DMS114 treated with DMSO at 0.1 percent for 48 hours (cell line): ENCODE results near the gene INSR.

Experiments used
- DNase-seq: peaks from one replicate; lab custom pipeline; 2025; ENCODE audit not compliant: unreplicated experiment; lab: John Stamatoyannopoulos, UW

INSR gene

DNA sequence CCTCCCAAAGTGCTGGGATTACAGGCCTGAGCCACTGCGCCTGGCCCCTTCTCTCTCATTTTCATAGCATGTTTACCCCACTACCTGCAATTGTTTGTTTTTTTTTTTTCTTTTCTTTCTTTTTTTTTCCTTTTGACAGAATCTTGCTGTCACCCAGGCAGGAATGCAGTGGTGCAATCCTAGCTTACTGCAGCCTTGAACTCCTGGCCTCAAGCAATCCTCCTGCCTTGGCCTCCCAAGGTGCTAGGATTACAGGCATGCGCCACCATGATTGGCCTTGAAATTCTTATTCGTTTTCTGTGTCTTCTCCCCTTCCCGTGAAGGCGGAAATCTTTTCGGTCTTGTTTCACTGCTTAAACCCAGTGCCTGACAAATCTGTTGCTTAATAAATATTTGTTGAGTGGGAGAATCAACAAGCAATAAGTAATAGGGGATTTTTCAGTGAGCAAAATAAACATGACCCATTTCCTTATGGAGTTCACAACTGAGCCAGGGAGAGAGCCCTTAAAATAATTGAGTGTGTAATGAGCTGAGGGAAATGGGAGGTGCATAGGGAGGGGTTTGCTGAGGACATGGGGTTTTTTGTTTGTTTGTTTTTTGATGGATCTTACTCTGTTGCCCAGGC lies 1.8 kb upstream of the INSR start:
- no peak for DNase-seq

DNA sequence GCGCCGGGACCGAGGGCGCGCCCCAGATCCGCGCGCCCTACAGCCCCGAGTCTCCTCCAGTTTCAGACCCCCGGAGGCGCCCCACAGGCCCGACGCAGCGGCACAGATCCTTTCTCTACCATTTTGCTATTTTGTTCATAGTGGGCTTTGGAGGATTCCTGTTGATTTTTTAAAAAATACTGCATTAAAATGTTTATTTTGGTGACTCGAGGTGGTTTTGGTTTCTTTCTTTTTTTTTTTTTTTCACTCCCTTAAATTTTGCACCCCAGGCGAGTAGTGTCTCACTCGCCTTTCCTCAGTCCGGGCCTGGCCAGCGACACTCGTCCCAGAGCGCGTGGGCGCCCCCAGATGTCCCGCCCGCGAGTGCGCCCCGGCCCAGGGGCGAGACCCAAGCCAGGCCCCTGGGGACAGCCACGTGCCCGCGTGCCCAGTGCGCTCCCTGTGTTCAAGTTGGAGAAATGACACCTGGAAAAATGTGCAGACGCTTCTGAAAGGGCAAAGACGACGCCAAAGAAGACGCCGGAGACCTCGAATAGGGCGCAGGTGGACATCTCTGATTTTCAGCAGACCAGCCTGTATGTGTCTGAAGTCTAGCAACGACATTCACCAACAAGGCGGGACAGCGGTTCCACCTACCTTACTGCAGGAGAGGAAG lies 471 bp upstream of the INSR start:
- peak; percentile 33 for DNase-seq

DNA sequence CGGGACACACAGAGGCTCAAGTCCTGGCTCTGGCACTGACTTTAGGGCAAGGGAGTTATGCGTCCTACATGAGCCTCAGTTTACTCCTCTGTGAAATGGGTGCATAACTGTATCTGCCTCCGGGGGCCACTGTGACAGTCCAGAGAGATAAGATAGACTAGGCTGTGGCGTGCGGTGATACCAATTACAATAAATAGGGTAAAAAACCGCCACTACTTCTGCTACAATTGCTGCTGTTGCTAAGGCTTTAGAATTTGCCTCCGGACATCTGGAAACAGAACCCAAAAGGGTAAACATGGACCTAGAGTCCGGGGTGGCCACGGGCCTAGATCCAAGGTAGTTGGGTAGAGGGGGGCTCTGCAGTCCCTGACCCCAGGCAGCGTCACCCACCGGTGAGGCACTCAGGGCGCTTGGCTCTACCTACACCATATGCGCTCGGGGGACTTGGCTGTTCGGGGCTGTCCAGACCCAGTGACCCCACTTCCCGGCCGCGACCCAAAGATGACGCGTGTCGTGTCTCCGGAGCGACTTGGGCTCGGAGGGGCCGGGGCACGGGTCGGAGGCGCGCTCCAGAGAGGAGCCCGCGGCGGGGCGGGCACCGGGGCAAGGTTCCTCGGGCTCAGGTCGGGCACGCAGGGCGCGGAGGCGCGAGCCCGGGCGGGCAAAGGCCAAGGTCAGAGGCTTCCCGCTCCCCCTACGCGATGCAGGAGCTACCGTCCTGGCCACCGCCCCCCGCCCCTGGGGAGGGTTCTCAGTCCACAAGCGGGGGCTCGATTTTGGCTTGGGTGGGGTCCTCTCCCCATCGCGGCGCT lies 1.1 kb downstream of the INSR start:
- DNase-seq: no peak

DNA sequence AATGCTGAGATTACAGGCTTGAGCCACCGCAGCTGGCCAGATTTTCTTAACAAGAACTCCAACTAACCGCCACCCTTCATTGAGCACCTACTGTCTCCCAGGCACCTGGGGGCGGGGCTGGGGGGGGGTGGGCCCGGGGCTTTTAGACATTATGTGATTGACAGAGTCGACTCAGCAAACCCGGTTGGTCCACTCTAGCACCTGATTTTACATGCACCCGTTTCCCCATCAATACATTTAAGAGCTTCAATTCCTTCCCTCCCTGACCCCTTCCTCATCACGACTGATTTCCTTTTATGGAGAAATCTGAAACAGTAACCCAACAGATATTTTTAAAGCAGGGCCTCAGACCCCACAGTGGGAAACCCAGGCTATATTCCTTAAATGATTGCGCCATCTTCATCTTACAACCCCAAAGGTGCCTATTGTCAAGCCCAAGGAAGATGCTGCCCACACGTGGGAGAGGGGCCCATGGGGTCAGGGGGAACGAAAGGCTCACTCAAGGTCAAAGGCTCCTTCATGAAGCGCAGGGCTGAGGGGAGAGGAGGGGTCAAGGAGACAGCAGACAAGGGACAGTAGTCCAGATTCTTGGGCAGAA lies 1.8 kb downstream of the INSR start:
- no peak for DNase-seq

DNA sequence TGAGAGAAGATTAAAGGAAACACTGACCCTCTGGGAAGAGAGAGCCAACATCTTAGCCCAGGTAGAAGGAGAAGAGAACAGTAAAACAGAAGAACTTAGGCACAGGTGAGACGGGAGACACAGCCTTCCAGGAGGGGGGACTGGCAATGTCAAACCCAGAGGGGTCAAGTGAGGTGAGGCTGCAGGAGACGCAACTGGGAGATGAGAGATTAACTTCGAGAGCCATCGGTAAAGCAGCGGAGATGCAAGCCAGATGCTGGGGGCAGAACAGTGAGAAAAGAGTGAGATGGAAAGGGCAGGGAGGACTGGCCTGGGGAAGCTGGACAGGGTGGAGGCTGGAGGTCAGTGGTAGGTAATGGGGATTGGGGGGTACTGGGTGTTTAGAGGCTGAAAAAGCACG lies 5.2 kb downstream of the INSR start:
- no peak for DNase-seq

DNA sequence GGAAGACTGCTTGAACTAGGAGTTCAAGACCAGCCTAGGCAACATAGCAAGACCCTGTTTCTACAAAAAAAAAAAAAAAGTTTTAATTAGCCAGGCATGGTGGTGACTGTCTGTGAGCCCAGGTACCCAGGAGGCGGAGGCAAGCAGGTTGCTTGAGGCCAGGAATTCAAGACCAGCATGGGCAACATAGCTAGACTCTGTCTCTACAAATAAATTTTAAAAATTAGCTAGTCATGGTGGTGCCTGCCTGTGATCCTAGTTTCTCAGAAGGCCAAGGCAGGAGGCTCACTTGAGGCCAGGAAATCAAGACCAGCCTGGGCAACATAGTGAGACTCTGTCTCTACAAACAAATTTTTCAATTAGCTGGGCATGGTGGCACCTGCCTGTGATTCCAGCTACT lies 6.1 kb downstream of the INSR start:
- no peak for DNase-seq

DNA sequence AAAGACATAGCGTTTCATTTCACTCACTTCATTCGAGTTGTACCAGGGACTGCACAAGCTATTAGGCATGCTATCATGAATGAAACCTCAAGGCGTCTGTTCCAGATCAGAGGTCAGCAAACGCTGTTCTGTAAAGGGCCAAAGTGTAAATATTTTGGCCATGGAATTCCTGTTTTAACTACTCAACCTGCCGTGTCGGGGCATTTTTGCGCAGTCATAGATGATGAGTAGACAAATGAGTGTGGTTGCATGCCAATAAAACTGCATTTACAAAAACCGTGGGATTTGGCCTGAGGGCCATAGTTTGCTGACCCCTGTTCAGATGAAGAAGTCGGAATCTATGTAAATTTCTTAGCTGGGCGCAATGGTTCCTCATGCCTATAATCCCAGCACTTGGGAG lies 6.5 kb downstream of the INSR start:
- no peak for DNase-seq

DNA sequence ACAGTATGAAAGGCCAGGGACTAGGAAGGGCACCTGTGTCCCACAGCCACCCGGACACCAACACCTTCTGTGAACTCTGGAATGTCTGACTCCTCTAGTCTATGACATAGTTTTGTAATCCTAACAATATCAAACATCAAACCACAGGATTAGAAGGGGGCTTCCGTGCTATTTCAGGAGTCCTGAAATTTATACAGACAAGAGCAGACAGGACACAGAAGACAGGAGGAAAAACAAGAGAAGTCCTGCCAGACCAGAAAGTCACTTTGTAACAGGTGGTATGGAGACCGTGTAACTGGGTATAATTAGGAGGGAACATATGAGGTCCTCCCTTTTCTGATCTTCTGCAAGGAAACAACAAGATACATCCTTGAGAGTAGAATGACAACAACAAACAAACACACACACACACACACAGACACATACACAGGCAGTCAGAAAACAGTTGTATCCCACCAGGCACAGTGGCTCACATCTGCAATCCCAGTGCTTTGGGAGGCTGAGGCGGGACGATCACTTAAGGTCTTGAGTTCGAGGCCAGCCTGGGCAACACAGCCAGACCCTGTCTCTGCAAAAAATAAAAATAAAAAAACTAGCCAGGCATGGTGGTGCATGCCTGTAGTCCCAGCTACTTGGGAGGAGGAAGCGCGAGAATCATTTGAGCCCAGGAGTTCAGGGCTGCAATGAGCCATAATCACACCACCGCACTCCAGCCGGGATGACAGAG lies 13.1 kb downstream of the INSR start:
- DNase-seq: no peak

DNA sequence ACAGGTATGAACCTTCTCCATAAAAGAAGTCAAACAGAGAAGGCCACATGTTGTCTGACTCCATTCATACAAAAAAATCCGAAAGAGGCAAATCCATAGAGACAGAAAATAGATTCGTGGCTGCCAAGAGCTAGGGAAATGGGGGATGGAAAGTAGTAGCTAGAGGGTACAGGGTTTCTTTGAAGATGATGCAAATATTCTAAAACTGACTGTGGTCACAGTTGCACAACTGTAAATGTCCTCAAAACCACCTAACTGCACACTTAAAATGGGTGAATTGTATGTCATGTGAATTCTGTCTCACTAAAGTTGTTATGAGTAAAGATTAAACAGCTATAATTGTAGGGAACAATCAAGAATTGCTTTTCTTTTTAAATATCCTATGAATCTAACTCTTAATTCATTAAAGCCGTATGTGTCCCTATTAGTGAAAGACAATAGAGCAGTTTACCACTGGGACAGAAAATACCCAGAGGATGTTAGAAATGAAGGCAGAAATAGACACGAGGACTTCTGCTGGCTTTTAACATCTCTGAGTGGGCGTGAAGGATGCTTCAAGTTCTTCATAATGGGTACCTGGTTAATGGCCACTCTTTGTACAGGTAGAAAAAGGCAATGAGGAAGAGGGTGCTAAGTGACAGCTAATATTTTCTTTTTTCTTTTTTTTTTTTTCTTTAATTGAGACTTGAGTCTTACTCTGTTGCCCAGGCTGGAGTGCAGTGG lies 21.2 kb downstream of the INSR start:
- no peak for DNase-seq

DNA sequence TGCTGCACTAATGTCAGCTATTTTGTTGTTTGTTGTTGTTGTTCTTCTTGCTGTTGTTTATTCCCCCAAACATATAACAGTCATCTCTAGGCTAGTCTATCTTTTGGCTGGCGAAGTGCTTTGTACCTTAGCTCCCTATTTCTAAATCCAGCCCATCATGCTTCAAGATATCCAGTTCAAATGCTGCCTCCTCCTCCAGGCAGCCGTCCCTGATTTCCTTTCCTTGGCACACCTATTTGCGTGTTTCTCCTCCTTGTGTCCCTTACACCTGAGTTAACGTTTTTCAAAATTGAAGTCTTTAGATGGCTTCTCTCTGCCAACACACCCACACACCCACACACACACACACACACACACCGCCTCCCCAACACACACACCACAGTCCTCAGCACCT lies 25.5 kb downstream of the INSR start:
- no peak for DNase-seq

DNA sequence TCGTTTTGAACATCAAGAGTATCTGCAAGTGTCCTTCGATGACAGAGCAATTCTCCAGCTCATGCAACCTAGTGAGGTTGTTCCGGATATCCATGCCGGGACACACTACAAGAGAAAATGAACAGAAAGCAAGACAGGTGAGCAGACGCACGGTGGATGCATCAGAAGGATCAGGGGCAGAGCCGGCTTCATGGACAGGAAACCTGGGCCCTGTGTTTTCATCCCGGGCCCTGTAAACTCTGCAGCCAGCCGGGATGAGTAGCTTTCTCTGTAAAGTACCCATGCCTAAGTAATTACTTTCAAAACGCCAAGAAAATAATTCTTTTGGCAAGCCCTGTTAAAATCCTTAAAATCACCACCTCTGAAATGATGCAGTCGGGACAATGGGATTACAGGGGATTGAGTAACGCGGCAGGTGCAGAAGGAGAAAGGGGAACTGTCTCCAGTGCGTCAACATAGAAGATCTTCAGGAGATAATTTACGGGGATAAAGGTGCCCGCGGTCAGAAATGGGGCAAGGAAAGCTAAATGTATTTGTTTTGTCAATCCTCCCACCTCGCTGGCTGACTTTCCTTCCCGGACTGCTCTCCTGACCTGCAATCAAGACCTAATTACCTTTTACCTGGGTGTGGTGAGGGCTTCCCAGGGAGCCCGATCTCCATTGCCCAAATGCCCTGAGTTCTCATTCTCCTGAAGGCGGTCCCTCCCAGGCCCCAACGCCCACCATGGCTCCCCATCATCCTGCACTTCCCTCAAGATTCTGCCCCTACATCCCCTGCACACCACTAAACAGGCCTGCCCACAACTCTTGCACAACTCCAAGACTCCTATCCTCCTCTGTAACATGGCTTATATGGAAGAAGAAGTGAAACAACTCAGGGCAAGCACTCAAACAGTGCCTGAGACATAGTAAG lies 26.2 kb downstream of the INSR start:
- no peak for DNase-seq

DNA sequence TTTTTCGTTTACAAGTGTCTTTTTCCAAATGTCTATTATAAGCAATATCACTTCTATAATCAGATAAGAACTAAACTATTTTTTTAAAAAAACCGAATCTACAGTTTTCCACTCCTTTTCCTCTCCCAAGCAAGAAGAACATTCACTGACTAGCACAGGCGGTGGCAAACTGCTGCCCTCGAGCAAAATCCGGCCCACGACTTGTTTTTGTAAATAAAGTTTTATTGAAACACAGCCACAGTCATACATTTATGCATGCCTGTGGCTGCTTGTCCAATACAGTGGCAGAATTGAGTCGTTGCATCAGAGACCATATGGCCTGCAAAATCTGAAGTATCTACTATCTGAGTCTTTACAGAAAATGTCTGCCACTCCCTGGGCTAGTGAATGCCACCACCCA lies 27.4 kb downstream of the INSR start:
- no peak for DNase-seq

DNA sequence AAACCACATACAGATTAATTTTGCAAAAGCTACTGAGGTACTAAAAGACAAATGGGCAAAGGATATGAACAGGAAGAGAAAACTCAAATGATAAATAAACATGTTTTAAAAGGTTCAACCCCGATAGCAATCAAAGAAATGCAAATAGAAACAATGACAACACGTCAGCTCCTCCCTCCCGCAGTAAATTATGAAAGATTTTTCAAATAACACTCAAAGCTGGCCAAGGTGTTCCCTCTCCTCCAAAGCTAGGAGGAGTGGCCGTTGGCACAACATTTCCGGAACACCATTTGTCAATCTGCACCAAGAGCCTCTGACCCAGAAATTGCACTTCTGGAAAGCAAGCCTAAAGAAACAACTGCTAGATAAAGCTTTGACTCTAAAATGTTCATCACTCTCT lies 28.3 kb downstream of the INSR start:
- no peak for DNase-seq

DNA sequence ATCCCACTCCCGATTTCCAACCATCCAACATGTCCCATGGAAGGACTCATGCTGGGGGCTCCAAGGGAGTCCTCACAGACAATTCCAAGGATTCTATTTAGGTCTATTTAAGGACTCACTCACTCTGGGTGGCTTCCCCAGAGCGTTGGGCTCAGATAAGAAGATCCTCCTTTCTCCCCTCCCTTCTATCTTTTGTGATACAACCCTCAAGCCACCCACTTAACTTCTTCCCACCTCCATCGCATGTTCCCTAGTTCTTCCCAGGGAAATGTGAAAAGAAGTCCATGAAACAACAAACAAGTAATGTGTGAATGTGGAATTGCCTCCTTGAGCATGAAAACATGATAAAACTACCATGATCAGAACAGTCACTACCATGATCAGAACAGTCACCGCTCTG lies 29.4 kb downstream of the INSR start:
- no peak for DNase-seq

DNA sequence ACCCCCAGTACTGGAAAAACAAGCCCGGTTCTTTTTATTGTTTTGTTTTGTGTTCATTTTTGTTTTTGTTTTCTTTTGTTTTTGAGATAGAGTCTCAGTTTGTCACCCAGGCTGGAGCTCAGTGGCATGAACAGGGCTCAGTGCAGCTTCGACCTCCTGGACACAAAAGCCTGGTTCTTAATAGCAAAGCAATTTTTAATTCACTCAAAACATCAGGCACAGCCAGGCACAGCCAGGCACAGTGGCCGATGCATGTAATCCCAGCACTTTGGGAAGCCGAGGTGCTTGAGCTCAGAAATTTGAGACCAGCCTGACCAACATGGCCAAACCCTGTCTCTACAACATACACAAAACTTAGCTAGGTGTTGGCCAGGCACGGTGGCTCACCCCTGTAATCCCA lies 30.7 kb downstream of the INSR start:
- DNase-seq: no peak

DNA sequence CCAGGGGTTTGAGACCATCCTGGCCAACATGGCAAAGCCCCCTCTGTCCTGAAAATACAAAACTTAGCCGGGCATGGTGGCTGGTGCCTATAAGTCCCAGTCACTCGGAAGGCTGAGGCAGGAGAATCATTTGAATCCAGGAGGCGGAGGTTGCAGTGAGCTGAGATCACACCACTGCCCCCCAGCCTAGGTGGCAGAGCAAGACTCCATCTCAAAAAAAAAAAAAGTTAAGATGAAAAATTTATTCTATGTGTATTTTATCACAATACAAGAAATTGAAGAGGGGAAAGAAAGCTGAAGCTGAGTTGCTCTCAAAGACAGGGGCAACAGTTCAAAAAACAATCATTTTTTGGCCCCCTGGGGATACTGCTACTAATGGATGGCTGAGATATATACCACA lies 31.1 kb downstream of the INSR start:
- no peak for DNase-seq

DNA sequence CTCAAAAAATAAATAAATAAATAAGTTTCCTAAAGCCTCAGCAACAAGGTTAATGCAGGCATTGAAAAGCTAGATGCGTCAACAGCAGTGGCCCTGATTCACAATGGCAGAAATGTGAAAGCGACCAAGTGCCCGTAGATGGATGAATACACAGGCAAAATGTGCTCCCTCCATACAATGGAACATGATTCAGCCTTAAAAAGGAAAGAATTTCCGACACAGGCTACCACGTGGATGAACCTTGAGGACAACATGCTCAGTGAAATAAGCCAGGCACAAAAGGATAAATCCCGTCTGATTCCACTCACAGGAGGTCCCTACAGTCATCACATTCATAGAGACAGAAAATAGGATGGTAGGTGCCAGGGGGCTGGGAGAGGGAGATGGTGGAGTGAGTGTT lies 31.7 kb downstream of the INSR start:
- DNase-seq: no peak

DNA sequence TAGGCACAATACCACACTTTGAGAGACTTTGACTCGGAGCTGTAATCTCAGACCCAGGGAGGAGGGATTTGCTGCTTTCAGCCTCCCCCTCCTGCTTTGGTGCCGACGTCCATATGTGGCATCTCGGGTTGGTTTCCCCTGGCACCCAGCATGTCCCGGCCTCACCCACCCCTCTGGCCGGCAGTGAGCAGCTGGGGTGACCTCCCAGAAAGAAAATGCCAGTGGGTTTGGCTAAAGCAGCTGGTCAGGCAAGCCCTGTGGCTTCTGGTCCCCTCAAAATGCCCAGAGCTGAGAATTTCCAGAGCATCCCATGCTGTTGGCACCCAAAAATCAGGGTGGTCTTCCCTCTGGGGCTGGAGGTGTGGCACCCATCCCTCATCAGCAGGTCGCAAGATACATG lies 34.1 kb downstream of the INSR start:
- no peak for DNase-seq

DNA sequence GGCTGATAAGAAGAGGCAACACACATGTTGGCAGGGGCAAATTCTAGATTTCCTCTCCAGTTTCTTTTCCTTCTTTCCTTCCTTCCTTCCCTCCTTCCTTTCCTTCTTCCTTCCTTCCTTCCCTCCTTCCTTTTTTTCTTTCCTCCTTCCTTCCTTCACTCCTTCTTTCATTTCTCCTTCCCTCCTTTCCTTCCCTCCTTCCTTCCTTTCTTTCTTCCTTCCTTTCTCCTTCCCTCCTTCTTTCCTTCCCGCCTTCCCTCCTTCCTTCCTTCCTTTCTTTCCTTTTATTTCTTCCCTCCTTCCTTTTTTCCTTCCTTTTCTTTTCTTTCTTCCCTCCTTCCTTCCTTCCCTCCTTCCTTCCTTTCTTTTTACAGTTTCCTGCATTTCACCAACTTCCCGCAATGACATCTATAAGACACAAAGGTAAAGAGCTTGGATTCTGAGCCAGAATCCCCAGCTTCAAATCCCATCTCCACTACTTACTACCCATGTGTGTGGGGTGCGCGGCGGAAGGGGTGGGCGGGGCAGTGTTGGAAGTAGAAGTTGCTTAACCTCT lies 35.3 kb downstream of the INSR start:
- DNase-seq: no peak
